ENCODE results near the gene GINS2.

GINS2 gene

GRCh38 chr16:85688586-85689284, at the start of gene GINS2:
Gene GINS2 (minus strand): TSS chr16:85688954. CDS start chr16:85688898, 56 bp downstream.
- DNase-seq = peak; percentile 94

- no peak for DNase-seq
Observed at GRCh38 chr16:85736921-85737320, 48.2 kb upstream of the GINS2 start.

GRCh38 chr16:85735946-85736345, 47.2 kb upstream of the GINS2 start:
- no peak for DNase-seq

GRCh38 chr16:85735225-85735635, 46.5 kb upstream of the GINS2 start:
- DNase-seq = no peak

- DNase-seq = no peak
Observed at GRCh38 chr16:85734311-85735017, 45.7 kb upstream of the GINS2 start.

- no peak for DNase-seq
Observed at GRCh38 chr16:85733839-85734170, 45.1 kb upstream of the GINS2 start.

GRCh38 chr16:85733155-85733838, 44.5 kb upstream of the GINS2 start:
- no peak for DNase-seq

GRCh38 chr16:85731179-85731578, 42.4 kb upstream of the GINS2 start:
- peak; percentile 31 for DNase-seq

GRCh38 chr16:85730186-85730465, 41.4 kb upstream of the GINS2 start:
- DNase-seq = no peak

GRCh38 chr16:85729452-85730185, 40.9 kb upstream of the GINS2 start:
- DNase-seq = no peak

- DNase-seq = no peak
Observed at GRCh38 chr16:85728879-85729278, 40.1 kb upstream of the GINS2 start.

- DNase-seq = peak; percentile 80
Observed at GRCh38 chr16:85724936-85725335, 36.2 kb upstream of the GINS2 start.

- DNase-seq = peak; percentile 51
Observed at GRCh38 chr16:85724126-85724879, 35.5 kb upstream of the GINS2 start.

GRCh38 chr16:85722128-85722893, 33.6 kb upstream of the GINS2 start:
- DNase-seq = peak; percentile 89

- DNase-seq = no peak
Observed at GRCh38 chr16:85720302-85720637, 31.5 kb upstream of the GINS2 start.

GRCh38 chr16:85719605-85720301, 31.0 kb upstream of the GINS2 start:
- DNase-seq = no peak

GRCh38 chr16:85718682-85719081, 29.9 kb upstream of the GINS2 start:
- DNase-seq = peak; percentile 29

- DNase-seq = no peak
Observed at GRCh38 chr16:85718153-85718477, 29.4 kb upstream of the GINS2 start.

- peak; percentile 76 for DNase-seq
Observed at GRCh38 chr16:85717393-85718152, 28.8 kb upstream of the GINS2 start.

- peak; percentile 66 for DNase-seq
Observed at GRCh38 chr16:85716680-85717038, 27.9 kb upstream of the GINS2 start.

Measured in NCI-H69 (cell line).